Measurements from ENCODE around the gene PTPRN.

DNA sequence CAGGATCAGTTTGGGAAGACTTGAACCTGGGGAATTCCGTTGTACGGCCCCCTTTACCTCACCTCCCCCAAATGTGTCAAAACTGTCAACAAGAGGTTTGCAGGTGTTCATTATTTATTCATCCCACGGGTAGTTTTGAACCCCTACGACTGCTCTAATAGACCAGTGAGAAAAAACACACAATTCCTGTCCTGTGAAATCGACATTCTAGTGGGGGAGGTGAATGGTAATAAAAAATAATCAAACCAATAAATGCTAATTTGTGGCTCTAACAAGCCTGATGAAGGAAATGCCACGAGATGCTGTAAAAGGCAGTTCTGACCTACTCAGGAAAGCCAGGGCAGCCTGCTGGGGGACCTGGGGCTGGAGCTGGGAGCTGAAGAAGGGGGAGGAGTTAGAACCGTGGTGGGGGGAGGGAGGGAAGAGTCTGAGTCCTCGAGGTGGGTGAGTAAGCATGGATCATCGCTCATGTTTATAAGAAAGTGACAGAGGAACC lies 30.5 kb downstream of the PTPRN start:
- TF ChIP-seq GATA3 (IDR thresholded peaks at IDR 0.05; ENCODE audit: low read depth, low read length) (no peak), GATA2 (IDR thresholded peaks at IDR 0.05; ENCODE audit: low read depth, low read length) (no peak)

Data from SH-SY5Y (cell line).